Measurements from ENCODE around the gene SPRING1.

The SPRING1 gene

DNA sequence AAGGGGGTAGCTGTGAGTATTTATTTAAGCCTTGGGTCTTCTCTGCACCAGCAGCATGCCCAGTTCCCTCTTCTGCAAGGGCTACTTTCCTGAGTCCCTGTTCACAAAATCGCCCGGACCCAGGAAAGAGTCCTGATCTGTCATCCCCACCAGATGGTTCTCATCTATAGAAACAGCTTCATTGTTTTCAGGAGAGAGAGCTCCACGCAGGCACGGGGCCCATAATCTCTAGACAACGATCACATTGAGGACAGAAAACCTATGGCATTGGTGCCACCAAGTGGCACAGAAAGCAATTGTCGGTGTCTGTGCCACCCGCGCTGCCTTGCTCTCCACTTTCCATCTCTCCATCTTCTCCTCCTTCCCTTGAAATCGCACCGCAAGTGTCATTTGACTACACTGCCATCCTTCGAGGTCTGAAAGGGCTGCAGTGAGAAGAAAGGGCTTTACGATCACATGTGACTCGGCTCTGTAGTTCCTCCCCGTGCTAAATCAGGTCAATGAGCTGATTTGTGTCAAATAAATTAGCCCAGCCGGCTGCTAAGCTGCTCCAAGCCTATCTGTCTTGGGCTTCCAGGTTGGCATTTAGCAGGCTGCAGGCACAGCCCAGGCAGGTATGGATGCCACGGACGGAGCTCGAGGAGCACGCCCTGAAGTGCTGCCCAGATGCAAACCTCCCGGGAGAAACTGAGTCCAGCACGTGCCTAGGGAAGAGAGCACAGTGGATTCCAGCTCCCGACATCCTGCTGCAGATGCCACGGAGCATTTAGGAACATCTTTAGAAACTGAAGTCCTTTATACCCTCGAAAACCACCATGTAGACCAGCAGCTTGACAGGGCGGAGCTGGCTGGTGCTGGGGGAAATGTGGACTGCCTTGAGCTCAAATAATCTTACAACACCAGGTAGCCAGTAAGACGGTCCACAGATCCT lies 28.8 kb downstream of the SPRING1 start:
- peak; percentile 77 for DNase-seq

DNA sequence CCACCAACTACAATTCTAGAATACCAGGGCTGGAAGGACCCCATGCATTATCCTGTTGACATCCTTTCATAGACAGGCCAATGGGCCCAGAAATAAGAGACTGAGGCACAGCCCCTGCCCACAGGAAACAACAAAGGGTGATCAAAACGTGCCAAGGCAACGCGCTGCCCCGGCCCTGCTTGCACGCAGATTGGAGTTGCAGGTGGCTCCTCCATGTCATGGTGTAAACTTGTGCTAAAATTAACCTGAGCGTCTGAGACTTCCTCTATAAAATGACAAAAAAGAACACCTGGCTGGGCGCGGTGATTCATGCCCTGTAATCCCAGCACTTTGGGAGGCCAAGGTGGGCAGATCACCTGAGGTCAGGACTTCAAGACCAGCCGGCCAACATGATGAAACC lies 30.1 kb downstream of the SPRING1 start:
- no peak for DNase-seq

DNA sequence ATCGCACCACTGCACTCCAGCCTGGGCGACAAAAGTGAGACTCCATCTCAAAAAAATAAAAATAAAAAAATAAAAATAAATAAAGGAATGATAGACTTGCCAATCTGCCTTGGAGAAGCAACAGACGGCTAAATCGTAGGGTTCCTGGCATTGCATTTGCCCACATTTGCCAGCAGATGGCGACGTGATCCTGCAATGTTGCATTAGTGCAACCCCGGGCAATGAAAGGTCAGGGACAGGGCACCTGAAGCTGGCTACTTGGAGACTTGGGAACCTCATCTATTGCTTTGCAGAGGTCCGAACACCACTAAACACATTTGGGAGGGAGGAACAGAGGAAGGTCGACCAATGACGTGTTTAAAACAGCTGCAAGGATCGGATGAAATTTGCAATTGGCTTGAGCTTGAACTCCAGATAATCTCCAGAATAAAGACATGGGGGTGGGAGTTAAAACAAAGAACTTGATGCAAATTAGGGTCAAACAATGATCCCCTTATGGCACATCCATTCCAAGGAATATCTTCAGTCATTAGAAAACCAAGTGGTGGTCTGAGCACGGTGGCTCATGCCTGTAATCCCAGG lies 34.6 kb downstream of the SPRING1 start:
- DNase-seq = peak; percentile 66

DNA sequence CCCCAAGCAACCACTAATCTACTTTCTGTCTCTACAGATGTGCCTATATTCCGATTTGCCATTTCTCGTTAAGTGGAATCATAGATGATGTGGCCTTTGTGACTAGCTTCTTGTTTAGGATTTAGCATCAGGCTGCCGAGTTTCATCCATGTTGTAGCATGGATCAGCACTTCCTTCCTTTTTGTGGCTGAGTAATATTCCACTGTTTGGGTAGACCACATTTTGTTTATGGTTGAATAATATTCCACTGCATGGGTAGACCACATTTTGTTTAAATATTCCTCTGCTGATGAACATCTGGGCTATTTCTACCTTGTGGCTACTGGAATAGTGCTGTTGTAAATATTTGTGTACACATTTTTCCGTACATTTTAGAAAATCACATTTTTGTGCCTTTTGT lies 36.4 kb downstream of the SPRING1 start:
- no peak for DNase-seq

DNA sequence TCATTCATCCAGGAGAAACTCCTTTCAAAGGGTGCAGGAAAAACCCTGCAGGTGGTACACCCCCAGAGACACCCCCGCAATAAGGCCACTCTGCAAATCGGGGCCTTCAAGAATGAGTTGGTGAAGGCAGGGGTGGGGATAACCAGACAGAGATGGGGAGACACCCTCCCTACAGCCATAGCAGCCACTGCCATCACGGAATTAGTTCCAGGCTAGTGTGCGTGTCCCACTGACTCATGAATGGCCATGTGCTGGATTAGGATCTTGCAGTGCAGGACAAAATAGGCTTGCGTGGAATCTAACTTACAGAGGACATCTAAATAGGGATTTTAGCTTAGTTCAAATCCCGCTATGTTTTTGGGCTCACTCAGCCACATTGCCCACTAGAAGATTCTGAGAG lies 37.8 kb downstream of the SPRING1 start:
- DNase-seq = no peak

DNA sequence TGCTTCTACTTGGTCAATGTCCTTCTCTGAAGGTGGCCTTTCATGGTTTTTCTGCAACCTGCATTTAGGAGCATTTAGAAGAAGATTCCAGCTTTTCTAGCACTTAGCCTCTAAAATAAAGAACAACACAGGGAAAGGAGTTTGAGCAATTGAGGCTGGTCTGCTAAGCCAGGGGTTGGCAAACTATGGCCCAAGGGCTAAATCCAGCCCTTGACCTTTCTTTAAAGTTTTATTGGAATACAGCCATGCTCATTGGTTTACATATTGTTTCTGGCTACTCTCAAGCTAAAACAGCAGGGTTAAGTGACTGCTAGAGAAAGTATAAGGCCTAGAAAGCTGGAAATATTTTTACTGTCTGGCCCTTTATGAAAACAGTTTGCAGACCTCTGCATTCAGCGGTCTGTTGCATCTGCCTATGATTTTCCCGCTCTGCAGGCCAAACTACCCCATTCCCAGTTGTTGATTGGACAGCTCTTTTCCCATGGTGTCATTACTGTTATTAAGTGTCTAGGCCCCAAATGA lies 39.3 kb downstream of the SPRING1 start:
- no peak for DNase-seq

DNA sequence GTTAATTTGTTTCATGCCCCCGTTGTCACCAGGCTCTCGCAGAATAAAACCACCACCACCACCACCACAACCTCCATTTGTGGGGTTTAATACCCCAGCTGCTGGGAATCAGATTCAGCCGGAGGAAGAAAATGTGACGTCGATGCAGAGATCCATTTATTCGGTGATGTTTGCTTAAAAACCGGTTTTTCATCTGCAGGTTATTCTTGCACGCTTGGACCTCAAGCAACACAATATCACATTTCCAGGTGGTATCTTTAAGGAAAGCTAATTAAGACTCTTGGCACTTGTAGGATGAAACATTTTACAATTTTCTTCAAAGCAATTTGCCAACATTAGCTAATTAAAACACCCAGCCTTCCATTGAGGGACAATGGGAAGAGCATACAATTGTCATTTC lies 39.8 kb downstream of the SPRING1 start:
- no peak for DNase-seq

DNA sequence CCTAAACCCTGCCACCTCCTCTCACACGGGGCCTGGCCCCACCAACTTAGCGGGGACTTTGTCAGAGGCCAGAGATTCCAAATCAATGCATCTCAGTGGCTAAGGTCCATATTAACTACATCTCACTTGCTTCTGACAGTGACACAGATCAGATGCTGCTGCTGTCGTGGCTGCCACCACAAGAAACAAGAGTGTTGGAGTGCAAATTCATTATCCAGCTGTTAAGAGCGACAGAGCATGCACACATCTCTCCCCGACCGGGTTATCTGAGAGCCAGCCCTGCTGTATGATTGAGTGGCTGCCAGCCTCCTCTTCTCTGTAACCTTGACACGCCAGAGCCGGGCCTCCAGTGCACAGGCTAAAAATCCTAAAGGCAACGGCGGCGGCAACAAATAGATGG lies 40.2 kb downstream of the SPRING1 start:
- no peak for DNase-seq

DNA sequence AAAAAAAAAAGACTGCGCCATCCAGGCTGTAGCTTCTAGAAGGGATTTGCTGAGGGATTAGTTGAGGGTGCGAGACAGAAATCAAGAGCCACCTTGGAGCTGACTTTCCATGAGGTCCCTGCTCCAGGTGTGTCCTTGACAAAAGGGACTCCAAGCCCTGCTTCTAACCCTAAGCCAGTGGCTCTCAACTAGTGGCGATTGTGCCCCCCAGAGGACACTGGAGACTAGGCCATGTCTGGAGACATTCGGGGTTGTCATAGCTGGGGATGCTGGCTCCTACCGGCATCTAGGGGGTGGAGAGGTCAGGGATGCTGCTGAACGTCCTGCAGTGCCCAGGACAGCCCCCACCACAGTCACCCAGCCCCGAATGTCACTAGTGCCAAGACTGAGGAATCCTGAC lies 40.6 kb downstream of the SPRING1 start:
- DNase-seq = no peak

DNA sequence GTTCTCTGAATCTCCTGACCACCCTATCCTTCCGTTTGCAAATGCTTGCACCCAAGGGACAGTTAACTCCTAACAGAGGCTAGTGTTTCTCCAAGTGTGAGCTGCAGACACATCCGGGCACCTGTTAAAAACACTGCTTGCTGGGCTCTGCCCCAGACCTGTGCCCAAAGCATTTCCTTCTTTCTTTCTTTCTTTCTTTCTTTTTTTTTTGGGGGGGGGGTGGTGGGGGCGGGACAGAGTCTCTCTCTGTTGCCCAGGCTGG lies 42.5 kb downstream of the SPRING1 start:
- no peak for DNase-seq

DNA sequence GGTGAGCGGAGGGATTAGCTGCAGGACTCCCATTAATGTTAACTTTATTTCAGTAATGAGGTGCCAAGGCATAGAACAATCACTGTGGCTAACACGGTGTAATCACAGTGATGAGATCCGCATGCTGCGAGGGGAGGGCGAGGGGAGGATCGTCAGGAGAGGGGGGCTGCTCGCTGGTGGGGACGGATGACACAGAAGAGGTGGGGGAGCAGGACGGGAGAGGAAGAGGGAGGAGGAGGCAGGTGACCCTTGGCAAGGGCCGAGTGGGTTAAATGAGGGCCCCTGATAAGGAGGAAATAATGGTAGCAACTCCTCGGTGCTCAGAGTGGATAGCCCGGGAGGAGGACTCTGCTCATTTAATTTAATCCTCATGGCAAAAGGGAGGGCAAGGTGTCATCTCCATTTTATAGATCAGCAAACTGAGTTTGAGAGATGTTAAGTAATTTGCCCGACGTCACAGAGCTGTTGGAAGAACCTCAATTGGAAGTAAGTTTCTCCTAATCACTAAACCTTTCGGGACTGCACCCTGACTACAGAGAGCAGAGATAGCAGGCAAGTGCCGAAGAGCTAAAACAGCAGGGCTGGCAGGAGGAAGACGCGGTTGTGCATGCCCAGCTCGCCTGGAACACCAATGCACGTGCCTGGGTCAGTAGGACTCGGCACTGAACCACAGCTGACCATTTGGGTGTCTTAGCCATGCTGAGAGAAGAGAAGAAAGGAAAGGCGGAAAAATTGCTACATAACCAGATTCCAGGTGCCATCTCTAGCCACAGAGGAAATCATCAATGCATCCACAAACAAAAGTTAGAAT lies 43.0 kb downstream of the SPRING1 start:
- no peak for DNase-seq

DNA sequence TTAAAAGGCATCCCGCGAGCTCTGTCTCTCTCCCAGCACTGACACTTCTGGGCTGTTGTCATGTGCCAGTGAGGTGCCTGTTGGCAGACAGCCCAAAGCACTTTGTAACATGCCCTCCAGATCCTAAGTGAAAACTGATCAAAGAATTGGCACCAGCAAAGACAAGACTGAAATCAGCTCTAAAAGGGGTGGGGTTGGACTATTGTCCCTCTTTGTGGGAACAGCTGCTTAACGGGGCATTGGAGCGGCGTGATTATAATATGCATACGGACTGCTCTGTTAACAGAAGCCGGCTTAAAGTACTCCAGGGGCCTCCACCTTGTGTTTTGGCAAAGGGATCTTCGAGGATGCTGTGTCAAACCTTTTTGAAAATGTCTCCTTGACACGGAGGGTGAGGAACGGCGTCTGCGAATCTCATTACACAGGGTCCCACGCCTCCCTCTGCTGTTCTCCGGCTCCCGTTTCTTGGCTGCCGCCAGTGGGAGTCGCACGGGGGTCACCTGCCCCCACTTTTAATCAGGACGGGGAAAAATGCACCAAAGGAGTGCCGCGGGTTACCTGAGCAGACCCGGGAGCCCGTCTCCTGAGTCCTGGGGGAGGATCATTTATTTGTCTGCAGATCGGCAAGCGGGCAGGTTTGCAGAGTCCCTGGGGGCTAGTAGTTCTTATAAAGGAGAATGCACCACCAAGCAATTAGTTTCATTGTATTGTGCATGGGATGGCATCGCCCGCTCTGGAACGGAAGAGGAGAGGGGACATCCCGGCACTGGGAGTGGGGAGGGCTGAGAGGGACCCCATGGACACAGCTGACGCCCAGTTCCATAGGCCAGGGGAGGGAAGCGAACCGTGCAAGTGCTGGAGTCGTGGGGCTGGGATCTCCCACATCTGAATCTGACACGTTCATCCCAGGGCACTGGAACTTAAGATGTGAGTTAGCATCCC lies 44.3 kb downstream of the SPRING1 start:
- DNase-seq = no peak

DNA sequence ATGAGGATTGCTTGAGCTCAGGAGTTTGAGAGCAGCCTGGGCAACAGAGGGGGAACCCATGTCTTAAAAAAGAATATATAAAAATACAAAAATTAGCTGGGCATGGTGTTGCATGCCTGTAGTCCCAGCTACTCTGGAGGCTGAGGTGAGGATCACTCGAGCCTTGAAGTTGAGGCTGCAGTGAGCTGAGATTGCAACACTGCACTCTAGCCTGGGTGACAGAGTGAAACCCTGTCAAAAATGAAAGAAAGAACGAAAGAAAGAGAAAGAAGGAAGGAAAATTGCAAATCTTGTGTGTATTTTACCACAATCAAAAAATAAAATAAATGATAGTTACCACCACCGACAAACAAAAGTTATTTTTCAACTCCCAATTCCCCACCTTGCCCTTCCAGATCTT lies 45.3 kb downstream of the SPRING1 start:
- DNase-seq = no peak

DNA sequence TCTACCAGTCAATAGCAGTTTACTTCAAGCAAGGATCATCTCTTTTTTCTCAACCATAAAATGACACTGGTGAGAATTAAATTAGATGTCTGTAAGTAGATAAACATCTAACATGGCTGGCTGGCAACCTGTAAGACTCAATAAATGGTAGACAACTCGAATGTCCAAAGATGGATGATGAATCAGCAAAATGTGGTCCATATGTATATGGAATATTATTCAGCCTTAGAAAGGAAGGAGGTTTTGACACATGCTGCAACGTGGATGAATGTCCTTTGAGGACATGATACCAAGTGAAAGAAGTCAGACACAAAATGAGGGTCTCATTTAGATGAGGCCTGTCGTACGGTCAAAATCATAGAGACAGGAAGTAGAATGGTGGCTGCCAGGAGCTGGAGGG lies 46.2 kb downstream of the SPRING1 start:
- no peak for DNase-seq

DNA sequence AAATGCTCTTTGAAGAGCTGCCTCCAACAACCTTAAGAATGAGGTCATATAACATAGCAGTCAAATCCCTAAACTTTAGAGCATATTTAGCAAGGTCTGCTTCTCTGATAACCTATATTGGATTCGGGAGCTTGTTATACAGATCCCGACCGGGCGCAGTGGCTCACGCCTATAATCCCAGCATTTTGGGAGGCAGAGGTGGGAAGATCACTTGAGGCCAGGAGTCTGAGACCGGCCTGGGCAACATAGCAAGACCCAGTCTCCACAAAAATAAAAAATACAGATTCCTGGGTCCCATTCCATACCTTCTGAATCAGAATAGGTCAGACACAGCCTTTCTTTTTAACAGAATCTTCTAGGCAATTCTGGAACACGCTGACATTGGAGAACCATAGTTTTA lies 46.7 kb downstream of the SPRING1 start:
- DNase-seq = no peak

DNA sequence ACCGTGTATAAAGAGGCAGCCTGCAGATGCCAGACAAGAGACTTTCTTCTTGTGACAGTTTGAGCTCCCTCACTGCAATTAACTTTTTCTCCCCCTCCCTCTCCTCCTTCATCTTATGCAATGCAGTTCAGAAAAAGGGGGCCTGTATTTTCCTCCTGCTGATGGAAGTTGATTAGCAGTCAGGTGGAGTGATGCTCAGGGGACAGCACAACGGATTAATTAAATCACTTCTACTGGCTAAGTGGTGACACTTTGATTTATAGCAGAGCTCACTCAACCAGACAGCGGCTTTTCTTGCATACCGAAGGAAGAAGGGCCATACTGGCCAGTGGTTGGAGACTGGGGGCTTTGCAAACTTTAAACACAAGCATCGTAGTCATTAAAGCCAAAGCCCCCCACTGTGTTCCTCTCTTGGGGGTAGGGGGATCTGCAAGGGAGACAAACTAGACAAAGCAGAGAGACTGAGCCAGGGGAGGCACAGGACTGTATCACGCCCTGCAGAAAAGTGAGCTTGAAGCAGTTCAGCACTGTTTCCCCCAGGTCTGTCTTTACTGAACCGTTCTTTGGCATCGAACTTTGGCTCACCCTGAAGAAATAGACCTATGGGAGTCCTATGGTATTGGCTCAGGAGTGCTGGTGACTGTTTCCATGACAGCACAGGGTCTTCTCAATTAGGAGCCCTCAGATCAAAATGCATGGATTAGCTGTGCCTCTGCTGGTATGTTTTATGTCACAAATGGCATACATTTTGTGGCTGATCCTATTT lies 47.7 kb downstream of the SPRING1 start:
- DNase-seq = no peak

DNA sequence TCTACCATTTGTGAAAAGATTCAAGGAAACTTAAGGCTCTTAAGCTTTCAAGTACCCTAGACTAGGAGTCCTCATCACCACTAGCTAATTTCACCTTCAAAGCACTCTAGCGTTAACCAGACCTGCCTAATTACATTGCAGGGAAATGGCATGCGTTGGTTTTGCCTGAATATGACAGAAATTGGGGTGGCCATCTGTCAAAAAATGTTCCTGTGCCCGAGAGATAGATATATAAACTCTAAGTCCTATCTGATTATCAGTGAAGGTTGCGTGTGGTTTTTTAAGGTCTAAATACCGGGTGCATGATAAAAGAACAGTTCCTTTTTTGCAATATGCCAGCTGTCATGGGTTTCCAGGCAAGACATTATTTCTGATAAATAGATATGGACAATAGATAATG lies 48.3 kb downstream of the SPRING1 start:
- no peak for DNase-seq

Data from right hindlimb (tissue), 1 donor.